ENCODE data around the gene GMPR2. TPM values are rescaled to one million over a fixed set of nuclear protein-coding genes. Genes with fewer than 3 reads are reported as not detected.

Gene GMPR2
- total RNA-seq, 4 donors from 2014 or later, result 68.8 to 237 (median 110) TPM

DNA sequence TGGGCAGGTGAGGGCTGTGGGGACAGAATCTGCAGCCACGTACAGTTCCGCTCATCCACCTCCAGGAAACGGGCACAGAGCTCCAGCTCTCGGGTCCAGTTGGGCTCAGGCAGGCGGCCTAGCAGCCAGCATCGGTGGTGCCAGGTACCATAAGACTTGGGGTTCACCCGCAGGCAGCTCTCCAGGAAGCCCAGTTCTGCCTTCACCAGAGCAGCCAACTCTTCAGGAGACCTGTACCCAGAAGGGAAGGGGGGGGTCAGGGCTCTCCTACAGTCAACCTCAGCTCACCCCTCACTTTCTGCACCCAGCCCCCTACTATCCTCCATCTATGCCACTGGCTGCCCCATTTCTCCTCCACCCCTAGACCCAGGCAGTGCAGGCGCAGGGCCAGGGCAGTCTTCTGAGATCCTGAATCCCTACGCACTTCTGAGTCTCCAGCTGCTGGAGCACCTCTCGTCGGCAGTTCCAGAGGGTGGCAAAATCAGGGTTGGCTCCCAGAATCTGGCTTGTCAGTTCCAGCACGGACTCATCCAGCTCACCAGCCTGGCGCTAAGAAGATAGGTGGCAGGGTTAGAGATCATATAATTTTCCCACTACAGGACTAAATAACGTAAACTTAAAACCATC lies 37.3 kb downstream of the GMPR2 start:
- no peak for TF ChIP-seq POLR2A (IDR thresholded peaks at IDR 0.05)
- TF ChIP-seq, protein P1, sequence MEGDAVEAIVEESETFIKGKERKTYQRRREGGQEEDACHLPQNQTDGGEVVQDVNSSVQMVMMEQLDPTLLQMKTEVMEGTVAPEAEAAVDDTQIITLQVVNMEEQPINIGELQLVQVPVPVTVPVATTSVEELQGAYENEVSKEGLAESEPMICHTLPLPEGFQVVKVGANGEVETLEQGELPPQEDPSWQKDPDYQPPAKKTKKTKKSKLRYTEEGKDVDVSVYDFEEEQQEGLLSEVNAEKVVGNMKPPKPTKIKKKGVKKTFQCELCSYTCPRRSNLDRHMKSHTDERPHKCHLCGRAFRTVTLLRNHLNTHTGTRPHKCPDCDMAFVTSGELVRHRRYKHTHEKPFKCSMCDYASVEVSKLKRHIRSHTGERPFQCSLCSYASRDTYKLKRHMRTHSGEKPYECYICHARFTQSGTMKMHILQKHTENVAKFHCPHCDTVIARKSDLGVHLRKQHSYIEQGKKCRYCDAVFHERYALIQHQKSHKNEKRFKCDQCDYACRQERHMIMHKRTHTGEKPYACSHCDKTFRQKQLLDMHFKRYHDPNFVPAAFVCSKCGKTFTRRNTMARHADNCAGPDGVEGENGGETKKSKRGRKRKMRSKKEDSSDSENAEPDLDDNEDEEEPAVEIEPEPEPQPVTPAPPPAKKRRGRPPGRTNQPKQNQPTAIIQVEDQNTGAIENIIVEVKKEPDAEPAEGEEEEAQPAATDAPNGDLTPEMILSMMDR (IDR thresholded peaks at IDR 0.05), result no peak
- no peak overlapping the region for H3K4me3 ChIP-seq (replicated peaks in 1 of 3)
- DNase-seq, result no peak
- intact Hi-C loops (cut with DNase I), result no loop called here
- H3K27me3 ChIP-seq, result no peaks in the 10 kb centered on the region
- peaks cover 13 to 17% of the 10 kb centered on the region in 2 donors for H3K36me3 ChIP-seq
- H3K27ac ChIP-seq, result no peak overlapping the region
- H3K9me3 ChIP-seq, result no peaks in the 10 kb centered on the region
- WGBS, 2 donors, result 95 to 96% methylated on average over 7 to 14 of the region's 14 CpGs
- peaks cover 8 to 18% of the 10 kb centered on the region in 2 donors for H3K4me1 ChIP-seq

DNA sequence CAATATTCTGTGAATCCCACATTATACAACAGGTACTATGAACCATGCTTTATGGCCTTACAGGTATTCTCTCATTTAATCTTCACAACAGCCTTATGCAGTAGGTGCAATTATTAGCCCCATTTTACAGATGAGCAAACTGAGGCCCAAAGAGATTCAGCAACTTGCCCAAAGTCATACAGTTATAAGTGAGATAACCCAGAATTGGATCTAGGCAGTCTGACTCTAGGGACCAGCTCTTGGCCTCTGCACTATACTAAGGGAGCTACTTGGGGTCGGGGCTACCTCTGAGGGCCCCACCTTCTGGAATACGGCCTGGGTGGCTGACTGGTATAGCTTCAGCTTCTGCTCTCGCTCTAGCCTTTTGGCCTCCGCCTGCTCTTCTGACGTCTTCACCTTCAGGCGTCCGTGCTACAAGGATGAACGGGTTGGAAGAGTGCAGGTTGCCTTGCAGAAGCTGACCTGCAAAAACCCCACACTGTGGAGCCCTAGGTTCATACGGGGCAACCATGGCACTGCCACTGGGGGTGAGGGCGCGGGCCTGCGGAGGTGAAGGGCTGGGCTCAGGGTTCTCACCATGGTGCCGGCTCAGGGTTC lies 37.9 kb downstream of the GMPR2 start:
- TF ChIP-seq, protein P1 (IDR thresholded peaks at IDR 0.05), result no peak
- TF ChIP-seq POLR2A (IDR thresholded peaks at IDR 0.05), result no peak
- no peaks in the 10 kb centered on the region for H3K27me3 ChIP-seq
- peak overlapping the region; percentile 84 to 95 (median 90) for H3K27ac ChIP-seq
- H3K4me3 ChIP-seq (replicated peaks in 1 of 3), result peak overlapping the region; percentile 30 to 89 (median 77)
- H3K4me1 ChIP-seq, result peaks cover 8 to 18% of the 10 kb centered on the region in 2 donors
- intact Hi-C loops (cut with DNase I), result no loop called here
- WGBS, 2 donors, result 14 to 18% methylated on average over 10 to 12 of the region's 13 CpGs
- DNase-seq, result no peak
- H3K36me3 ChIP-seq, result peaks cover 13 to 17% of the 10 kb centered on the region in 2 donors
- H3K9me3 ChIP-seq, result no peaks in the 10 kb centered on the region

DNA sequence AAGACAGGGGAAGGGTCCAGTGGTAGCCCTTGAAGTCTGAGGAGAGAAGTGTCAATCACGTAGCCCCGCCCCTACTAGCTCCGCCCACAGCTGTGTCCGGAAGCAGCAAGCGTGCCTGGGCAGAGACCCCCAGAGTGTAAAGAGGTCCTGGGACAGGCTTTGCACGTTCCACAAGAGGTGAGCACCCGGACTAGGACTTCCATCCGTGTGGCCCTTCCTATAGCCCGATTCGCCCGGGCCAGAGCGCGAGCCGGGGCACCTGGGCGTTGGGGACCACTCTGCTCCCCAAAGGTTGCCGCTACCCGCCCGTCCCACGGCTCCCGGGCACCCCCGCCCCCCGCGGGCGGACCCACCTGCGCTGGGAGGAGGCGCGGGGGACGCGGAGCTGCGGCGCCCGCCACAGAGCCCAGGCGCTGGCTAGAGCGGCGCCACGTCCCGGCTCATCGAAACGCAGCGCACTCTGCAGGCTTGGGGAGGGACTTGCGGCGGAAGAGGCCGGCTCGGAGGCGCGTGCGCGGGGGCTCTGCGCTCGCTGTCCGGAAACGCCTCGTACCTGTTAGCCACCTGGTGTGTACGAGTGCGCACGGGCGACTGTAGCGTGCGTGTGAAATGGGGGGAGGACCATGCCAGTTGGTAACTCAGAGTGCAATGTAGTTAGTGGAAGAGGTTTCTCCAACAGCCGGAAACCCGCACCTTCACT lies 38.6 kb downstream of the GMPR2 start, which contains the start of gene RABGGTA:
TSS of gene RABGGTA (minus strand) at position 464 of the 700 bp plus-strand sequence. CDS start 482 bp downstream, outside the sequence.
- peak in 1 of 2 donors; percentile 75 for TF ChIP-seq POLR2A (IDR thresholded peaks at IDR 0.05)
- TF ChIP-seq, protein P1 (IDR thresholded peaks at IDR 0.05), result peak; percentile 25 to 81 (median 50)

DNA sequence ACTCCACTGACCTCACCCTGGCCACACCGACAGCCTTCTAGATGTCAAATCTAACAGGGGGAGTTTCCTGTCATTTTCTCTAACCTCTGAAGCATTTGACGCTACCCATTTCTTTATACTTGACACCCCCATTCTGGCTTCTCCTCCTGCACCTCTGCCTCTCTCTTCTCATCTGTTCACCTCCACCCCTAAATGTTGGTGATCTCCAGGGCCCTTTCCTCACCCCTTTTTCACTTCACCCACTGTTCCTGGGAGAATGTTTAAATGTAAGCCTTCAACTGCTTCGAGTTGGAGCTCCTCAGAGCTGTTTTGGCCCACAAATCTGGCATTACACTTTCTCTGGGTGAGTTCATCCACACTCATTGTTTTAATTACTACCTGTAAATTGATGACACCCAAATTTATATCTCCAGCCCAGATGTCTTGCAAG lies 39.1 kb downstream of the GMPR2 start:
- peaks cover 8% of the 10 kb centered on the region in 2 donors for H3K36me3 ChIP-seq
- intact Hi-C loops (cut with DNase I), result no loop called here
- no peaks in the 10 kb centered on the region for H3K27me3 ChIP-seq
- H3K9me3 ChIP-seq, result no peaks in the 10 kb centered on the region
- 16% methylated on average over 3 of the region's 3 CpGs for WGBS, 2 donors
- no peak for DNase-seq
- peaks cover 8 to 18% of the 10 kb centered on the region in 2 donors for H3K4me1 ChIP-seq
- H3K27ac ChIP-seq, result peak overlapping the region; percentile 51 to 95 (median 84)
- TF ChIP-seq, protein P1 (IDR thresholded peaks at IDR 0.05), result no peak
- H3K4me3 ChIP-seq (replicated peaks in 1 of 3), result peak overlapping the region in 2 of 3 donors; percentile 8 to 89

More for the DNA sequence above, 38.6 kb downstream of the GMPR2 start, which contains the start of gene RABGGTA:
- H3K9me3 ChIP-seq, result no peaks in the 10 kb centered on the region
- DNase-seq, result peak; percentile 88 to 90
- WGBS, 2 donors, result 1 to 8% methylated on average over 6 to 21 of the region's 61 CpGs
- intact Hi-C loops (cut with DNase I), result no loop called here
- peak within 1 kb of the TSS; percentile 30 to 89 (median 77) for H3K4me3 ChIP-seq (replicated peaks in 1 of 3)
- H3K27ac ChIP-seq, result peak within 1 kb of the TSS; percentile 84 to 95 (median 90)
- peaks cover 8 to 18% of the 10 kb centered on the region in 2 donors for H3K4me1 ChIP-seq
- H3K36me3 ChIP-seq, result peaks cover 13 to 14% of the 10 kb centered on the region in 2 donors
- no peaks in the 10 kb centered on the region for H3K27me3 ChIP-seq

Data from thyroid gland (tissue), 4 donors.